Mesothelial cell of epicardium (in vitro differentiated cells): ENCODE results near the gene MSN. TPM values are rescaled to one million over a fixed set of nuclear protein-coding genes. Genes with fewer than 3 reads are reported as not detected.
"Not testable (repeated sequence)": the region's sequence is repeated elsewhere in the genome, so short reads cannot be mapped to it uniquely, and the experiment has no call there.

ENCODE experiments used
- DNase-seq, 2 experiments: peaks; one replicate each; pipeline ENCODE4 v3.0.0; 2021; ENCODE audit warnings: low spot score in 2 of 2; ENCODE audit not compliant: unreplicated experiment in 2 of 2
- H3K27ac Mint-ChIP-seq: 2 replicates; pipeline ENCODE4 v1.8.0; 2021; ENCODE audit warnings: mixed read lengths
- H3K27me3 Mint-ChIP-seq: 2 replicates; pipeline ENCODE4 v1.8.0; 2021; ENCODE audit warnings: low read depth, mixed read lengths
- H3K36me3 Mint-ChIP-seq: 2 replicates; pipeline ENCODE4 v1.8.0; 2021; ENCODE audit warnings: mixed read lengths
- H3K4me1 Mint-ChIP-seq: 2 replicates; pipeline ENCODE4 v1.8.0; 2021; ENCODE audit warnings: mixed read lengths
- H3K4me3 Mint-ChIP-seq: 2 replicates; pipeline ENCODE4 v1.8.0; 2021; ENCODE audit warnings: mild to moderate bottlenecking, moderate library complexity, mixed read lengths
- H3K9me3 Mint-ChIP-seq: 2 replicates; pipeline ENCODE4 v1.8.0; 2021; ENCODE audit warnings: mixed read lengths
- total RNA-seq: library from RNA; stranded (reverse); gene quantifications from 3 replicates; pipeline ENCODE4 v1.2.1, GENCODE V29; 2021
- TF ChIP-seq, protein P1 (sequence below): fragments of 200-600 bp; sonication (generic); IDR thresholded peaks from one replicate; pipeline ENCODE4 v1.5.0; 2021; ENCODE audit warnings: antibody characterized with exemption; ENCODE audit not compliant: unreplicated experiment

Gene MSN
- total RNA-seq, 1 donor from 2014 or later, result 87.8 TPM

DNA sequence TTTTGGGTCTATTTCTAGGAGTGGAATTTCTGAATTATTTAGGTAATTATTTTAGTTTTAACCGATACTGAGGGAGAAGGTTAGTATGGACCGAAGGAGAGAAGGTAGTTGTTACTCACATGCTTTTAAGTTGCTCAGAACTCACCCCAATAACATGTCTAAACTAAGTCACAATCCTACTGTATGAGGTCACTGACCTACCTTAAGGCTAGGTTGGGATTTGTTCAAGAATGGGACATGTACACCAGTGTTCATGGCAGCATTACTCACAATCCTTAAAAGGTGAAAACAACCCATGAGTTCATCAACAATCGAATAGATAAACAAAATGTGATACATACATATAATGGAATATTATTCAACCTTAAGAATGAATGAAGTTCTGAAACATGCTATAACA lies 90.5 kb downstream of the MSN start:
- H3K27ac Mint-ChIP-seq, result no peak overlapping the region

DNA sequence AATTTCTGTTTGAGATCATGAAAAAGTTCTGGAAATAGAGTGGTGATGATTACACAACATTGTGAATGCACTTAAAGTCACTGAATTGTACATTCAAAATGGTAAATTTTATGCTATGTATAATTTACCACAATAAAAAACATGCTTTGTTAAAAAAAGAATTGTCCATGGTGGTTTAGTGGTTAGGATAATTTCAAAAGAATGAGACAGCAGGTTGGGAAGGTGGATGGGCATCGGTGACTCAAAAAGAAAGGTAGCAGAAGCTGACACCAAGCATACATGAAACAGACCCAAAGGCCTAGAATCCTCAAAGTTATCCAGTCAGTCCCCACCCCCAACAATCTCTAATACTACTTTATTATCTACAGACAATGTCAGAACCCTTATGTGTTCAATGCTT lies 91.1 kb downstream of the MSN start:
- Mint-ChIP-seq H3K9me3 (peaks cover 58% of the 10 kb centered on the region), H3K36me3 (no peaks in the 10 kb centered on the region), H3K4me3 (no peak overlapping the region), H3K27ac (no peak overlapping the region), H3K4me1 (no peaks in the 10 kb centered on the region), H3K27me3 (no peaks in the 10 kb centered on the region)
- TF ChIP-seq, protein P1, sequence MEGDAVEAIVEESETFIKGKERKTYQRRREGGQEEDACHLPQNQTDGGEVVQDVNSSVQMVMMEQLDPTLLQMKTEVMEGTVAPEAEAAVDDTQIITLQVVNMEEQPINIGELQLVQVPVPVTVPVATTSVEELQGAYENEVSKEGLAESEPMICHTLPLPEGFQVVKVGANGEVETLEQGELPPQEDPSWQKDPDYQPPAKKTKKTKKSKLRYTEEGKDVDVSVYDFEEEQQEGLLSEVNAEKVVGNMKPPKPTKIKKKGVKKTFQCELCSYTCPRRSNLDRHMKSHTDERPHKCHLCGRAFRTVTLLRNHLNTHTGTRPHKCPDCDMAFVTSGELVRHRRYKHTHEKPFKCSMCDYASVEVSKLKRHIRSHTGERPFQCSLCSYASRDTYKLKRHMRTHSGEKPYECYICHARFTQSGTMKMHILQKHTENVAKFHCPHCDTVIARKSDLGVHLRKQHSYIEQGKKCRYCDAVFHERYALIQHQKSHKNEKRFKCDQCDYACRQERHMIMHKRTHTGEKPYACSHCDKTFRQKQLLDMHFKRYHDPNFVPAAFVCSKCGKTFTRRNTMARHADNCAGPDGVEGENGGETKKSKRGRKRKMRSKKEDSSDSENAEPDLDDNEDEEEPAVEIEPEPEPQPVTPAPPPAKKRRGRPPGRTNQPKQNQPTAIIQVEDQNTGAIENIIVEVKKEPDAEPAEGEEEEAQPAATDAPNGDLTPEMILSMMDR, result no peak
- no peak for DNase-seq

More for the DNA sequence above, 90.5 kb downstream of the MSN start:
- Mint-ChIP-seq H3K9me3 (peaks cover 57% of the 10 kb centered on the region), H3K4me1 (no peaks in the 10 kb centered on the region), H3K27me3 (no peaks in the 10 kb centered on the region), H3K36me3 (no peaks in the 10 kb centered on the region), H3K4me3 (no peak overlapping the region)
- TF ChIP-seq, protein P1, result no peak
- DNase-seq, result no peak

DNA sequence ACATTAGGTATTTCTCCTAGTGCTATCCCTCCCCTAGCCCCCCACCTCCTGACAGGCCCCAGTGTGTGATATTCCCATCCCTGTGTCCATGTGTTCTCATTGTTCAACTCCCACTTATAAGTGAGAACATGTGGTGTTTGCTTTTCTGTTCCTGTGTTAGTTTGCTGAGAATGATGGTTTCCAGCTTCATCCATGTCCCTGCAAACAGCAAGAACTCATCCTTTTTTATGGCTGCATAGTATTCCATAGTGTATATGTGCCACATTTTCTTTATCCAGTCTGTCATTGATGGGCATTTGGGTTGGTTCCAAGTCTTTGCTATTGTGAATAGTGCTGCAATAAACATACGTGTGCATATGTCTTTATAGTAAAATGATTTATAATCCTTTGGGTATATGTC lies 92.1 kb downstream of the MSN start:
- H3K4me1 Mint-ChIP-seq, H3K27ac Mint-ChIP-seq, H3K27me3 Mint-ChIP-seq, H3K4me3 Mint-ChIP-seq, H3K36me3 Mint-ChIP-seq, DNase-seq: not testable (repeated sequence)
- H3K9me3 Mint-ChIP-seq, result peaks cover 55% of the 10 kb centered on the region

GRCh38 chrX:65769564-65770292 lies 102.3 kb downstream of the MSN start:
- H3K4me3 Mint-ChIP-seq, result no peak overlapping the region
- H3K36me3 Mint-ChIP-seq, result no peaks in the 10 kb centered on the region
- DNase-seq, result no peak
- H3K4me1 Mint-ChIP-seq, result no peaks in the 10 kb centered on the region
- H3K27ac Mint-ChIP-seq, result no peak overlapping the region
- H3K27me3 Mint-ChIP-seq, result no peaks in the 10 kb centered on the region
- peaks cover 26% of the 10 kb centered on the region for H3K9me3 Mint-ChIP-seq
- TF ChIP-seq, protein P1, result no peak

- Mint-ChIP-seq H3K9me3 (peaks cover 32% of the 10 kb centered on the region), H3K27me3 (no peaks in the 10 kb centered on the region), H3K36me3 (no peaks in the 10 kb centered on the region), H3K4me1 (no peaks in the 10 kb centered on the region), H3K27ac (no peak overlapping the region), H3K4me3 (no peak overlapping the region)
- TF ChIP-seq, protein P1, result no peak
- DNase-seq, result no peak
These were observed 105.4 kb downstream of the MSN start for GRCh38 chrX:65772842-65773241.

DNA sequence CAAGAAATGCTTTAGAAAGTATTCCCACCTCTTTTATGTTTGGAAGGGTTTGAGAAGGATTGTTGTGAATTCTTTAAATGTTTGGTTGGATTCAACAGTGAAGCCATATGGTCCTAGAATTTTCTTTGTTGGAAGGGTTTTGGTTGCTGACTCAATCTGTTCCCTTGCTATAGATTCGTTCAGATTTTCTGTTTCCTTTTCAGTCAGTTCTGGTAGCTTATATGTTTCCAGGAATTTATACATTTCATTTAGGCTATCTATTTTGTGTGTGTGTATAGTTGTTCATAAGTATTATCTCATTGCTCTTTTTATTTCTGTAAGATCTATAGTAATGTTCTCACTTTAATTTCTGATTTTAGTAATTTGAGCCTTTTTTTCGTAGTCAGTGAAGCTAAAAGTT lies 114.4 kb downstream of the MSN start:
- Mint-ChIP-seq H3K27ac (no peak overlapping the region), H3K4me3 (no peak overlapping the region), H3K4me1 (no peaks in the 10 kb centered on the region), H3K27me3 (no peaks in the 10 kb centered on the region), H3K36me3 (no peaks in the 10 kb centered on the region), H3K9me3 (peaks cover 37% of the 10 kb centered on the region)
- TF ChIP-seq, protein P1, result no peak
- no peak for DNase-seq
